ENCODE data around the gene PDSS1.

- TF ChIP-seq, protein P1, sequence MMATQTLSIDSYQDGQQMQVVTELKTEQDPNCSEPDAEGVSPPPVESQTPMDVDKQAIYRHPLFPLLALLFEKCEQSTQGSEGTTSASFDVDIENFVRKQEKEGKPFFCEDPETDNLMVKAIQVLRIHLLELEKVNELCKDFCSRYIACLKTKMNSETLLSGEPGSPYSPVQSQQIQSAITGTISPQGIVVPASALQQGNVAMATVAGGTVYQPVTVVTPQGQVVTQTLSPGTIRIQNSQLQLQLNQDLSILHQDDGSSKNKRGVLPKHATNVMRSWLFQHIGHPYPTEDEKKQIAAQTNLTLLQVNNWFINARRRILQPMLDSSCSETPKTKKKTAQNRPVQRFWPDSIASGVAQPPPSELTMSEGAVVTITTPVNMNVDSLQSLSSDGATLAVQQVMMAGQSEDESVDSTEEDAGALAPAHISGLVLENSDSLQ (IDR thresholded peaks at IDR 0.05), result no peak
- TF ChIP-seq FOXM1 (IDR thresholded peaks at IDR 0.05; ENCODE audit: borderline replicate concordance) (no peak), SP1 (IDR thresholded peaks at IDR 0.05) (no peak), ARNT (IDR thresholded peaks at IDR 0.05) (no peak), BHLHE40 (IDR thresholded peaks at IDR 0.05; ENCODE audit: borderline replicate concordance) (no peak), CTBP1 (IDR thresholded peaks at IDR 0.05; ENCODE audit: borderline replicate concordance) (no peak), ZNF384 (IDR thresholded peaks at IDR 0.05) (no peak), SUZ12 (IDR thresholded peaks at IDR 0.05) (no peak), FOXK2 (IDR thresholded peaks at IDR 0.05) (no peak)
Observed at GRCh38 chr10:26733750-26734568, 36.5 kb downstream of the PDSS1 start.
